PC-3 (cell line): ENCODE data around the gene TMEM43. TPM values are rescaled to one million over a fixed set of nuclear protein-coding genes. Genes with fewer than 3 reads are reported as not detected.
"Not testable (repeated sequence)": the region's sequence is repeated elsewhere in the genome, so short reads cannot be mapped to it uniquely, and the experiment has no call there.

ENCODE experiments used
- ATAC-seq: fragments of 200-7000 bp; cut with Tn5 transposase; 2 replicates; pipeline ENCODE4 v1.9.1; 2020; ENCODE audit warnings: mild to moderate bottlenecking, moderate library complexity
- BruUV-seq: library from RNA; stranded (reverse); fragments of 400-500 nt; replicated peaks from 2 replicates; lab custom pipeline; 2021; lab: Mats Ljungman, UMichigan
- CTCF ChIA-PET: fragments of 300-600 bp; sonication (Branson Sonifier 250); formaldehyde crosslinking; loops from one replicate; lab custom pipeline; 2022; ENCODE audit warnings: antibody characterized with exemption; lab: Charles Lee
- POLR2A ChIA-PET: fragments of 300-600 bp; sonication (Branson Sonifier 250); formaldehyde crosslinking; loops from one replicate; lab custom pipeline; 2022; ENCODE audit warnings: antibody characterized with exemption; ENCODE audit not compliant: unreplicated experiment; lab: Charles Lee
- DNase-seq: peaks from one replicate; pipeline ENCODE4 v3.0.0-alpha.2; 2015
- H2AFZ ChIP-seq: fragments of 300-600 bp; sonication (generic); 2 replicates; pipeline ENCODE4 v1.6.0; 2016; ENCODE audit warnings: antibody characterized with exemption, low read length
- H3F3A ChIP-seq: fragments of 300-600 bp; sonication (generic); one replicate; pipeline ENCODE4 v1.6.0; 2017; ENCODE audit warnings: antibody characterized with exemption, low read length, control low read depth, mild to moderate bottlenecking; ENCODE audit not compliant: unreplicated experiment
- H3K27ac ChIP-seq: fragments of 300-600 bp; sonication (generic); 2 replicates; pipeline ENCODE4 v1.5.1; 2016; ENCODE audit warnings: mild to moderate bottlenecking, low read length
- H3K27me3 ChIP-seq: fragments of 300-600 bp; sonication (generic); 2 replicates; pipeline ENCODE4 v1.6.1; 2016; ENCODE audit warnings: low read length, mixed read lengths
- H3K36me3 ChIP-seq: fragments of 300-600 bp; sonication (generic); 2 replicates; pipeline ENCODE4 v1.6.1; 2016; ENCODE audit warnings: low read depth, mixed run types, low read length, mixed read lengths
- H3K4me1 ChIP-seq: fragments of 300-600 bp; sonication (generic); 2 replicates; pipeline ENCODE4 v1.5.1; 2016; ENCODE audit warnings: low read length; ENCODE audit not compliant: insufficient read depth
- H3K4me2 ChIP-seq: fragments of 300-600 bp; sonication (generic); 2 replicates; pipeline ENCODE4 v1.6.0; 2016; ENCODE audit warnings: low read length
- H3K4me3 ChIP-seq: fragments of 300-600 bp; sonication (generic); 2 replicates; pipeline ENCODE4 v1.5.1; 2016; ENCODE audit warnings: mild to moderate bottlenecking, low read length, mixed read lengths
- H3K79me2 ChIP-seq: fragments of 300-600 bp; sonication (generic); 2 replicates; pipeline ENCODE4 v1.6.1; 2017; ENCODE audit warnings: low read length, mixed read lengths
- H3K9ac ChIP-seq: fragments of 300-600 bp; sonication (generic); 2 replicates; pipeline ENCODE4 v1.6.0; 2016; ENCODE audit warnings: mild to moderate bottlenecking, low read length
- H3K9me2 ChIP-seq: fragments of 300-600 bp; sonication (generic); replicated peaks from 2 replicates; pipeline ENCODE4 v1.6.1; 2016; ENCODE audit warnings: mixed run types, low read length, mixed read lengths
- H3K9me3 ChIP-seq: fragments of 300-600 bp; sonication (generic); 2 replicates; pipeline ENCODE4 v1.6.1; 2016; ENCODE audit warnings: low read length, mixed read lengths
- H4K20me1 ChIP-seq: fragments of 300-600 bp; sonication (generic); 2 replicates; pipeline ENCODE4 v1.6.1; 2016; ENCODE audit warnings: low read length, mixed read lengths
- EZH2 ChIP-seq: fragments of 300-600 bp; sonication (generic); IDR thresholded peaks from one replicate; pipeline ENCODE4 v1.6.1; 2017; ENCODE audit warnings: antibody characterized with exemption, mild to moderate bottlenecking, low read length; ENCODE audit not compliant: unreplicated experiment
- EZH2phosphoT487 ChIP-seq: fragments of 300-600 bp; sonication (generic); IDR thresholded peaks from 2 replicates; pipeline ENCODE4 v1.6.1; 2018; ENCODE audit warnings: mild to moderate bottlenecking, antibody characterized with exemption, low read length, borderline replicate concordance
- intact Hi-C: fragments of 100-400 bp; cut with micrococcal nuclease; formaldehyde crosslinking; loops from 2 replicates; pipeline ENCODE4 v1.9.0; 2023
- total RNA-seq: library from RNA; depleted of rRNA; stranded (reverse); fragments of >200 nt; gene quantifications from 2 replicates; pipeline ENCODE4 v1.2.3, GENCODE V29; 2014
- TF ChIP-seq, protein P1 (sequence below): fragments of 300-600 bp; sonication (generic); conservative IDR thresholded peaks from 2 replicates; pipeline ENCODE4 v1.5.1; 2017; ENCODE audit warnings: antibody characterized with exemption, low read depth, mild to moderate bottlenecking, low read length

Gene TMEM43
- total RNA-seq, 1 experiment from 2014 or later = 83.1 TPM

DNA sequence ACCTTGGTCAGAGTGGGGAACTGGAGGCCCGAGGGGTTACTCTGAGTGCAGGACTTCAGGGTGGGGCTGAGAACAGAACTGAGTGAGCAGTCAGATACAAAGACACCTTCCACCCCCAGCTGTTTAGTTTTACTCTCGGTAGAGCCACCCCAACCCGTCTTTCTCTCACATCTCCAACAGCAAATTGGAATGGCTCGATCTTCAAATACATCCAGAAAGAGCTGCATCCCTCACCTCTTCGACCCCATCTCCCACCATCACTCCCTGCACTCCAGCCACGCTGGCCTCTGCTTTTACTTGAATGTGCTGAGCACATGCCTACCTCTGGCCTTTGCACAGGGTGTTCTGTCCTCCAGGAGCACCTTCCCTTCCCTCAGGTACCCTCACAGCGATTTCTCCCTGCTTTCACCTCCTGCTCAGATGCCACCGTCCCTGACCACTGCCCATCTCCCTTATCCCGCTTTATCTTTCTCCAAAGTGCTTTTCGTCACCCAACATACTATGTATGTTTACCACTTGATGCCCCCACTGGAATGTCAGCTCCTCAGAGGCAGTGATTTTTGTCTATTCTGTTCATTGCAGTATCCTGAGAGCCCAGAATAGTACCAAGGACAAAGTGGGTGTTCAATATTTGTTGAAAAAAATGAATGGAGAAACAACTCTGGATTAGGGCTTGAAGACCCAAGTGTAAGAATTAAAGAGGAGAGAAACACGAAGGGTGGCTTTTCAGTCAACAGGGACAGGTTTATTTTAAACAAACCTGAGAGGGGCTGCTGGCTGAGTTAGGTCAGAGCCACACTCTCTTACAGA is 4.5 kb upstream of the TMEM43 start:
- H3K4me2 ChIP-seq = no peak overlapping the region
- no peaks in the 10 kb centered on the region for H3K9me2 ChIP-seq
- no peaks in the 10 kb centered on the region for H3K9me3 ChIP-seq
- H3K9ac ChIP-seq = no peak overlapping the region
- no TSS peak for BruUV-seq
- CTCF ChIA-PET = interaction anchor here (0.7 kb wide), 1 partner anchor 17 kb away, joined by 3 read pairs; no protein-coding TSS in a partner anchor
- ATAC-seq (no peak), DNase-seq (no peak)
- H3K4me1 ChIP-seq = peaks cover 11% of the 10 kb centered on the region
- no peaks in the 10 kb centered on the region for H4K20me1 ChIP-seq
- H3K27ac ChIP-seq = no peak overlapping the region
- H3K4me3 ChIP-seq = no peak overlapping the region
- intact Hi-C loops = loop anchor here (10.0 kb wide), 1 partner anchor 466 kb away; no protein-coding TSS in a partner anchor
- H2AFZ ChIP-seq = no peak overlapping the region
- H3F3A ChIP-seq = no peaks in the 10 kb centered on the region
- TF ChIP-seq EZH2phosphoT487 = no peak
- TF ChIP-seq, protein P1, sequence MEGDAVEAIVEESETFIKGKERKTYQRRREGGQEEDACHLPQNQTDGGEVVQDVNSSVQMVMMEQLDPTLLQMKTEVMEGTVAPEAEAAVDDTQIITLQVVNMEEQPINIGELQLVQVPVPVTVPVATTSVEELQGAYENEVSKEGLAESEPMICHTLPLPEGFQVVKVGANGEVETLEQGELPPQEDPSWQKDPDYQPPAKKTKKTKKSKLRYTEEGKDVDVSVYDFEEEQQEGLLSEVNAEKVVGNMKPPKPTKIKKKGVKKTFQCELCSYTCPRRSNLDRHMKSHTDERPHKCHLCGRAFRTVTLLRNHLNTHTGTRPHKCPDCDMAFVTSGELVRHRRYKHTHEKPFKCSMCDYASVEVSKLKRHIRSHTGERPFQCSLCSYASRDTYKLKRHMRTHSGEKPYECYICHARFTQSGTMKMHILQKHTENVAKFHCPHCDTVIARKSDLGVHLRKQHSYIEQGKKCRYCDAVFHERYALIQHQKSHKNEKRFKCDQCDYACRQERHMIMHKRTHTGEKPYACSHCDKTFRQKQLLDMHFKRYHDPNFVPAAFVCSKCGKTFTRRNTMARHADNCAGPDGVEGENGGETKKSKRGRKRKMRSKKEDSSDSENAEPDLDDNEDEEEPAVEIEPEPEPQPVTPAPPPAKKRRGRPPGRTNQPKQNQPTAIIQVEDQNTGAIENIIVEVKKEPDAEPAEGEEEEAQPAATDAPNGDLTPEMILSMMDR = no peak
- no peak for TF ChIP-seq EZH2
- peaks cover 17% of the 10 kb centered on the region; the same call in 1 of the 2 replicates for H3K36me3 ChIP-seq
- peaks cover 72% of the 10 kb centered on the region for H3K79me2 ChIP-seq
- no peaks in the 10 kb centered on the region for H3K27me3 ChIP-seq
- POLR2A ChIA-PET = interaction anchor here (0.7 kb wide), 1 partner anchor 863 kb away, joined by 5 read pairs; no protein-coding TSS in a partner anchor

DNA sequence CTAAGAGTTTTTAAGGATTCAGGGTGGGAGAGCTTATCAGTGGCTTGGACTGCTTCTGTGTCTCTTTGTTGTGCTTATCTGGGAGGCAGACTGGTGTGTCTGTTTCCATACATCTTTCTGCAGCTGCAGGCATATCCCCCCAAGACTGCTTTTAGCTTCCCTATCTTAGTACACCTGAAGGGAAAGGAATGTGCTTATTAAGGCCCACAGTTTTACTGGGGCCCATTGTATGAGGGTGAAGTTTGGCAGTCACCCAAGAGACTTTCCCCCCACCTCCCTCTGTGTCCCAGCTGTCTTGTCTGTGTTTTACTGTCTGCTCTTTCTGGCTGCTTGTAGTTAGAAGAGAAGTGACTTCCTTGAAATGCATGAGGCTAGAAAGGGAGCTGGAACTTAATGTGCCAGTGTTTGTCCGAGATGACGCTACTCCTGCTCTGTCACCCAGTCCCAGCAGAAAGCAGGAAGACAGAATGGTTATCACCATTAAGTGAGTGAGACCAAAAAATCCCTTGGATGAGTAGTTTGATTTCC is 3.9 kb upstream of the TMEM43 start:
- H3K27ac ChIP-seq, H2AFZ ChIP-seq, H3K4me3 ChIP-seq, H3K9ac ChIP-seq, H3F3A ChIP-seq, CTCF ChIA-PET, BruUV-seq, DNase-seq, ATAC-seq, H3K9me2 ChIP-seq, H3K27me3 ChIP-seq, H4K20me1 ChIP-seq, POLR2A ChIA-PET, H3K9me3 ChIP-seq, H3K4me2 ChIP-seq: not testable (repeated sequence)
- peaks cover 13% of the 10 kb centered on the region for H3K4me1 ChIP-seq
- peaks cover 10% of the 10 kb centered on the region; the same call in 1 of the 2 replicates for H3K36me3 ChIP-seq
- intact Hi-C loops = loop anchor here (10.0 kb wide), 1 partner anchor 466 kb away; no protein-coding TSS in a partner anchor
- peaks cover 78% of the 10 kb centered on the region for H3K79me2 ChIP-seq

DNA sequence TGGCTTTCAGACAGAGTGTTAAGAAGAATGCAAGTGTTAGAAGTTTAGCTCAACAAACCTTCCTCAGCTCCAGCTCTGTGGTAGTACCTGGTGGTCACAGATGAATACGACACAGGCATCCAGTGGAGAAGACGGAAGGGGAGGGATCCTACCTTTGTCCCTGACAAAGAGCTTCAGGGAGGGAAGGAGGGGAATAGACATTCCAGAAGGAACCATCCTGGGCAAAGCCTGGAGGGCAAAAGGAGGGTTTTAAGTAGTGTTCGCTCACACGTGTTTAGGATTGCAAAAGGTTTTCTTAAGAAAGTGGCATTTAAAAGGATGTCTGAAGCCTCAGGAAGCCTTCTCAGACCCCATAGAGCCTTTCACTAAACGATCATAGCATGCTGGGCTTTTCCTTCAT is 3.0 kb upstream of the TMEM43 start:
- Histone ChIP-seq H3K27ac (no peak overlapping the region), H3K9me3 (no peaks in the 10 kb centered on the region), H3F3A (no peaks in the 10 kb centered on the region), H2AFZ (no peak overlapping the region), H3K9me2 (no peaks in the 10 kb centered on the region), H3K36me3 (peaks cover 8% of the 10 kb centered on the region; the same call in 1 of the 2 replicates), H3K4me2 (no peak overlapping the region), H4K20me1 (peaks cover 10% of the 10 kb centered on the region), H3K4me3 (no peak overlapping the region), H3K4me1 (peaks cover 22% of the 10 kb centered on the region), H3K79me2 (peaks cover 87% of the 10 kb centered on the region), H3K27me3 (no peaks in the 10 kb centered on the region), H3K9ac (no peak overlapping the region)
- BruUV-seq = no TSS peak
- DNase-seq = no peak
- no peak for ATAC-seq
- ChIA-PET CTCF (no interaction called here), POLR2A (no interaction called here)
- intact Hi-C loops = loop anchor here (10.0 kb wide), 1 partner anchor 467 kb away; no protein-coding TSS in a partner anchor
- TF ChIP-seq EZH2 = no peak
- TF ChIP-seq EZH2phosphoT487 = no peak
- TF ChIP-seq, protein P1 = no peak
